Measurements from ENCODE around the gene L3MBTL4.

L3MBTL4 gene

DNA sequence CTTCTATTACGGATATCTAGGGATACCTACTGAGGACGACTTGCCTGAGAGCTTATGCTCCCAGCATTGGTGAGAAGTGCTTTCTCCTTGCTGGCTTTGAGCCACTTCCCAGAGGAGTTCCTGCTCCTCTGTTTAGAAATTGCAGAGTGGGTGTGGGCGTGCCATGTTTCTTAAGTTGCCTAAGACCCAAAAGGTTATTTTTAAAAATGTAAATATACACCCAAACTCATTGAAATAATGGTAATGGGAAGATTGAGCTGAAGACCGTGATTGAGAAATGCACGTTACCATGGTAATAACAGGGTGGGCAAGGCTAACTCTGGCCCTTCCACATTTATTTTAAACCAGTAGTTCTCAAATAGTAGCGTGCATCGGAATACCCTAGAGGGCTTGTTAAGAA lies 502.1 kb downstream of the L3MBTL4 start:
- Histone ChIP-seq H3K9me3 (ENCODE audit: control insufficient read depth, insufficient read depth, low read length) (no peaks in the 10 kb centered on the region), H3K4me1 (ENCODE audit: insufficient read depth, low read length) (0 out of 2 replicates have a peak, but pooled peaks cover 6% of the 10 kb centered on the region), H3K9ac (ENCODE audit: low read depth, low read length) (no peak overlapping the region), H3K36me3 (ENCODE audit: insufficient read depth, low read length) (no peaks in the 10 kb centered on the region)

DNA sequence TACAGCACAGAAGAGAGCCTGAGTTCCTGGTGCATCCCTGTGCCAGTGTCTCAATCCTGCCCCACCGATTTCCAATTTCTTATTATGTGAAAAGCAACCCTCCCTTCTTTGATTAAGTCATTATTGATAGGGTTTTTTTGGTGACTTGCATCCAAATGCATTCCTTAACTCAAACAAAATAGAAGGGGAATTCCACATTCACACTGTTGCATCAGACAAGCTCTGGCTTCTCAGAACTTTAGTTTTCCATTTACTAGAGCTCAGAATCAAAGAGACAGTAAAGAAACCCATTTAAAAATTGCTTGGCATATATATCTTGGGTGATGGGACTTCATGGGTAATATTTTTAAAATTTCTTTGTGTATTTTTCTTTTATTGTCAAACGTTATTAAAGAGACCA lies 505.6 kb downstream of the L3MBTL4 start:
- Histone ChIP-seq H3K9ac (ENCODE audit: low read depth, low read length) (no peak overlapping the region), H3K36me3 (ENCODE audit: insufficient read depth, low read length) (no peaks in the 10 kb centered on the region), H3K4me1 (ENCODE audit: insufficient read depth, low read length) (0 out of 2 replicates have a peak, but pooled peaks cover 6% of the 10 kb centered on the region), H3K9me3 (ENCODE audit: control insufficient read depth, insufficient read depth, low read length) (no peaks in the 10 kb centered on the region)
